ENCODE data around the gene FNDC11.
"Not testable (repeated sequence)": the region's sequence is repeated elsewhere in the genome, so short reads cannot be mapped to it uniquely, and the experiment has no call there.

Gene FNDC11

DNA sequence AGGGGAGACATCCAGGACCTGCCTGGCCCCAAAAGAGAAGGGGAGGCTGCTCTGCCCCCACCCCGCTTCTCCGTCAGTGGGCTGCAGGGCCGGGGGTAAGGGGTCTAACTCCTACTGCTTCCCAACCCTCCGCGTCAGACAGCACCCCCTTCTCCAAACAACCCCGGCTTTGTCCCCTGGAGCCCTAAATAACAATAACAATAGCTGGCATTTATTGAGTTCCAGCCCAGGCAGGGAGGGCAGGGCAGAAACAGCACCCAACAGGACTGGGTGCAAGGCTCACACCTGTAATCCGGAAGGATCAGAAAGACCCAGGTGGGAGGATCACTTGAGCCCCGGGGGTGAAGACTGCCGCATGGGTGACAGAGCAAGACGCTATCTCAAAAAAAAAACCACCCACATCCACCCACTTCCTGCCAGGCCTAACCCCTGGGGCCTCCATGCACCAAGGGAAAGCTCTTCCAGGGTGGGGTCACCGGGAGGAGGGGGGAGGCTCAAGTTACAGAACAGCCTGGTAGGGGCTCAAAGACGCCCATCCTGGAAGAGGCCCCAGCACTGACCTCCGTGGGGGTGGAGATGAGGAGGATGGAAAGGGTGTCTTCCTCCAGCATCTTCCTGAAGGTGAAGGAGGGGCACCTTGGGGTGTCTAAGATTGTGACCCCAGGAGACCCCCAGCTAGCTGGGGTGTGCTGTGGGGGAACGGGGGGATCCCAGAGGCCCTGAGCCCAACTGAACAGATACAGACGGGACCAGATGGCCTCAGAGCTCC is 1.3 kb upstream of the FNDC11 start:
- in situ Hi-C loops (cut with HindIII; ENCODE audit: low sequenced_read_pairs): no loop called here

DNA sequence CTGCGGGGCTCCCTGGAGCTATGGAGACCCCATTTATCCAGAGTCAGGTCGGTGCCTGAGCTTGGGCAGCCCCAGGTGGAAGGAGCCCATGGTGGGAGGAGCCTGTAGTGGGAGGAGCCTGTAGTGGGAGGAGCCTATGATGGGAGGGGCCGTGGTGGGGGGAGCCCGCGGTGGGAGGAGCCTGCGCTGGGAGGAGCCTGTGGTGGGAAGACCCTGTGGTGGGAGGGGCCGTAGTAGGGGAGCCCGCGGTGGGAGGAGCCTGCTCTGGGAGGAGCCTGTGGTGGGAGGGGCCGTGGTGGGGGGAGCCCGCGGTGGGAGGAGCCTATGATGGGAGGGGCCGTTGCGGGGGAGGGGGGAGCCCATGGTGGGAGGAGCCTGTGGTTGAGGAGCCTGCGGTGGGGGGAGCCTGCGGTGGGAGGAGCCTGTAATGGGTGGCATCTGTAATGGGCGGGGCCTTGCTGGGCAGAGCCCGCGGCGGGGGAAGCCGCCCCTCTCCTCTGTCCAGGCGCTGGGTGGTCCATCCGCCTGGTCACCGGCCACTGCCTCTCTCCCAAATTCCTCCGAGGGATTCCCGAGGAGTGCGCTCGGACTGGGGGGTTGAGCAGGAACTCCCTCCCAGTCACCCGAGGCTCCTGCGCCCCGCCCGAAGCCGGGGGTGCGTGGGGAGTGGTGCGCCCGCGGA is 567 bp upstream of the FNDC11 start:
- in situ Hi-C loops (cut with HindIII; ENCODE audit: low sequenced_read_pairs): no loop called here

DNA sequence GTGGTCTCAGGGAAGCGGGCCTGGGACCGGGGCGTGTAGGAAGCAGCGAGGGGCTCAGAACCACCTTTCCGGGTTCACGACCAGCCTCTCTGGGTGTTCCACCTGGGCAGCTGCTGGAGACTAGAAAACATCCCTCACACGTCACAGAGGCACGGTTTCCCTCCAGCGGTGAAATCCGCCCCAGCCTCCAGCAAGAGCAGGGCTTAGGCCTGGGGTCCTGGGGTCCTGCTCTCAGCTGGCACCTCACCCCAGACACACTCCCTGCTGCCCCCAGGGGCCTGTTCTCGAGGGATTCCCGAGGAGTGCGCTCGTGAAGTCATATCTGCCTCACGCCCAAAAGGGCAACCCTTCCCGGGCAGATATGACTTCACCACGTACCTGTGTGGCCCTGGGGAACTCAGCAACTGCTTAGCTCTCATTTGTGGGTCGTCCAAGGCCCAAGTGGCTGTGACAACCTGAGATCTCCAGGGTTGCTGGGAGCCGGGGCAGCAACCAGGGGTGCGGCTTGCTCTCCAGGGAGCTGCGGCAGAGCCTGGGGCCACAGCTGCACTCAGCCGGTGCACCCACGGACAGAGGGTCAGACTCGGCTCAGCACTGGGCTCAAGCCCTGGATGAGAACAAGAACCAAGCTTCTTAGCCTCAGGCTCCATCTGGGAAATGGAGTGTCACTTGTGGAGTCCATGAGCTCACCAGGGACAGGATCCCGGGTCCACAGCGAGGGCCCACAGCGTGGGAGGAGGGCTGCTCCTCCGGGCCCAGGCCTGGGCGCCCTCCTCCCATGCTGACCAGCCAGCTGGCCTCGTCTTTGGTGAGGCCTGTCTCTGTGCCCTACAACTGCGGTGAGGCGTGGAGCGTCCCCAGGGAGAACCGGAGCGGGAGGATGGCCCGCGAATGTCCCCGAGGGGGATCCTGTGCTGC is 661 bp downstream of the FNDC11 start:
- in situ Hi-C loops (cut with HindIII; ENCODE audit: low sequenced_read_pairs): no loop called here

DNA sequence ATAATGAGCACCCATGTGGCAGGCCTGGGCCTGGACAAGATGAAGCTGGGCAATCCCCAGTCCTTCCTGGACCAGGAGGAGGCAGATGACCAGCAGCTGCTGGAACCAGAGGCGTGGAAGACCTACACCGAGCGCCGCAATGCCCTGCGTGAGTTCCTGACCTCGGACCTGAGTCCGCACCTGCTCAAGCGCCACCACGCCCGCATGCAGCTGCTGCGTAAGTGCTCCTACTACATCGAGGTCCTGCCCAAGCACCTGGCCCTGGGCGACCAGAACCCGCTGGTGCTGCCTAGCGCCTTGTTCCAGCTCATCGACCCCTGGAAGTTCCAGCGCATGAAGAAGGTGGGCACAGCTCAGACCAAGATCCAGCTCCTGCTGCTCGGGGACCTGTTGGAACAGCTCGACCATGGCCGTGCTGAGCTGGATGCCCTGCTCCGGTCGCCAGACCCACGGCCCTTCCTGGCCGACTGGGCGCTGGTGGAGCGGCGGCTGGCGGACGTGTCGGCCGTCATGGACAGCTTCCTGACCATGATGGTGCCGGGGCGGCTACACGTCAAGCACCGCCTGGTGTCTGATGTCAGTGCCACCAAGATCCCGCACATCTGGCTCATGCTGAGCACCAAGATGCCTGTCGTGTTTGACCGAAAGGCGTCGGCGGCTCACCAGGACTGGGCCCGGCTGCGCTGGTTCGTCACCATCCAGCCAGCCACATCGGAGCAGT is 1.9 kb downstream of the FNDC11 start:
- in situ Hi-C loops (cut with HindIII; ENCODE audit: low sequenced_read_pairs): no loop called here

DNA sequence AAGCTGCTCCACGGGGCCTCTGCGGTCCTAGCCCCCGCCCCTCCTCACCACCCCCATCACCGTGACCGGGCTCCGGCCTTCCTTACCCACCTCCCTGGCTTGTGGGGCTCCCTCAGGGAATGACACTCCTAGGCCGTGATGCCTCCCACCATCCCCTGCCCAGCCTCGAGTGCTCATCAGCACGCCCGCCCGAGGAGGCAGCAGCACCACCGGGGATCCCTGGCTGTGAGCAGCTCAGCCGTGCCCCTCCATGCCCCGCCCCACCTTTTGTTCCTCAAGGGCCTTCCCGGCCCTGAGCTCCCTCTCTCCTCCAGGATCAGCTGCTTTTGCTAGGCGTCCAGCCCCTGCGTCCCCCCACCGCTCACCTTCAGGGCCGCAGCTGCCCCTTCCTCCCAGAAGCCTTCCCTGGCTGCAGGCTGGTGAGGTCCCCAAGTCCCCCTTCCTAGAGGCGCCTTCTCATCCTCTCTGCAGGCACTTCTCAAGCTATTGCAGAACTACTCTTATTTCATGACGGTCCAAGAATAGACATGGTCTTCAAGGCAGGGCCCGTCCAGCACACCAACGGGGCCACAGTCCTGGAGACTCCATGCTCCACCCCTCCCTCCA is 3.0 kb downstream of the FNDC11 start:
- in situ Hi-C loops (cut with HindIII; ENCODE audit: low sequenced_read_pairs): no loop called here

DNA sequence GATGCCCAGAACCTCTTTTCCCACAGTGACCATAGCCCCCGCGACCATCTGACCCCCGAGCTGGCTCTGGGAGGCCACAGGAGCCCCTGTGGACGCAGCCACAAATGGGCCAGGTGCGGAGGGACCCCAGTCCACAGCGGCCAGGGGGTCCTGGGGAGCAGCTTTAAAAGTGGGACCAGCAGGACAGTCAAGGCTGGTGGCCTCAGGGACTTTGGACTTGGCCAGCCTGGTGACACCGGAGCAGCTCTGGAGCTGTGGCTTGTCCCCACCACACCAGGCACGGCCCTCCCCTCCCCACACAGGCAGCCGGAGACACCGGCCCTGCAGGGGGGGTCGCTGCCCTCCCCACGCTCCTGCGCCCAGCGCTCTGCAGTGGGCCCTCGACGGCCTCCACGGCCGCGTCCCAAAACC is 3.5 kb downstream of the FNDC11 start:
- in situ Hi-C loops (cut with HindIII; ENCODE audit: low sequenced_read_pairs): no loop called here

DNA sequence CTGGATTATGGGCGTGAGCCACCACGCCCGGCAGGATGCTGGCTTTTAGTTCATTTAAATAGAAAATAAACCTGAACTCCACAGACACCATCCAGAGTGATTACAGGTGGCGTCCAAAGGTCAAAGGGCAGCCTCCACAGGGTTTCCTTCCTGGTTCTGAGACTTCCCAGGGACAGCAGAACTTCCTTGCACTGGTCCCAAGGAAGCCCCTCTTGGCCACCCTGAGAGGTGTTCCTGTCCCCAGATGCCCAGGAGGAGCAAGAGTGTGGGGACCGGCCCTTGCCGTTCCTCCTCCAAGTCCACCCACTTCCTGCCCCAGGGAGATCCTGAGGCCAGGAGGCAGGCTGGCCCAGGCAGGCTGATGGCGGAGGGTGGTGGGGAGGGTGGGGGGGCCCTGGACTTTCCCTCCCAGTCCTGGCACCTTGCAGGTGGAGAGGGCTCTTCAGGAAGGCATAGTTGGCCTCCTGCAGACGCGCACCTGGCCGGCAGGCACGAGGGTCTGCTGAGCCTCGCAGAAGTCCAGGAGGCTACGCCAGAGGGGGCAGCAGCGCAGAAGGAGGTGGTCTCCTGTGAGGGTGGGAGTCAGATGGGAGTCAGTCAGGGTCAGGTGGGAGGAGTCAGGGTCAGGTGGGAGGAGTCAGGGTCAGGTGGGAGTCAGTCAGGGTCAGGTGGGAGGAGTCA is 5.0 kb downstream of the FNDC11 start:
- in situ Hi-C loops (cut with HindIII; ENCODE audit: low sequenced_read_pairs): no loop called here

DNA sequence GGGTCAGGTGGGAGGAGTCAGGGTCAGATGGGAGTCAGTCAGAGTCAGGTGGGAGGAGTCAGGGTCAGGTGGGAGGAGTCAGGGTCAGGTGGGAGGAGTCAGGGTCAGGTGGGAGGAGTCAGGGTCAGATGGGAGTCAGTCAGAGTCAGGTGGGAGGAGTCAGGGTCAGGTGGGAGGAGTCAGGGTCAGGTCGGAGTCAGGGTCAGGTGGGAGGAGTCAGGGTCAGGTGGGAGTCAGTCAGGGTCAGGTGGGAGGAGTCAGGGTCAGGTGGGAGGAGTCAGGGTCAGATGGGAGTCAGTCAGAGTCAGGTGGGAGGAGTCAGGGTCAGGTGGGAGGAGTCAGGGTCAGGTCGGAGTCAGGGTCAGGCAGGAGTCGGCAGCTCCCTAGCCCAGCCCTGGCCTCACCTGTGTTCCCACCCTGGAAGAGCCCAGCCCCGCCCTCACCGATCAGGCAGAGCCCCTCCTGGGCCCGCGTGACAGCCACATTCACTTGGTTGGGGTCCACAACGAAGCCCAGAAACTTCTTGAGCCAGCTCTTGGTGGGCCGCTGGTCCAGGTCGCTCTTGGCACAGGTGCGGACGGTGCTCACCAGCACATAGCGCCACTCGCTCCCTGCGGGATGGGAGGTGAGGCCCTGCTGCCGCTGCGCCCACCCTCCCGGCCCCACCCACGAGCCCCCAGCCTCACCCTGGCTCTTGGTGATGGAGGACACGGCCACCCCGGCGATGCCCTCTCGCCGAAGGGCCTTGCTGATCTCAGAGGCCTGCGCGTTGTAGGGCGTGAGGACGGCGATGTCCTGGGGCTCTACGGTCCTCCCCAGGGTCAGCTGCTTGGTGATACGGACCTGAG is 5.8 kb downstream of the FNDC11 start:
- in situ Hi-C loops (cut with HindIII; ENCODE audit: low sequenced_read_pairs): not testable (repeated sequence)

DNA sequence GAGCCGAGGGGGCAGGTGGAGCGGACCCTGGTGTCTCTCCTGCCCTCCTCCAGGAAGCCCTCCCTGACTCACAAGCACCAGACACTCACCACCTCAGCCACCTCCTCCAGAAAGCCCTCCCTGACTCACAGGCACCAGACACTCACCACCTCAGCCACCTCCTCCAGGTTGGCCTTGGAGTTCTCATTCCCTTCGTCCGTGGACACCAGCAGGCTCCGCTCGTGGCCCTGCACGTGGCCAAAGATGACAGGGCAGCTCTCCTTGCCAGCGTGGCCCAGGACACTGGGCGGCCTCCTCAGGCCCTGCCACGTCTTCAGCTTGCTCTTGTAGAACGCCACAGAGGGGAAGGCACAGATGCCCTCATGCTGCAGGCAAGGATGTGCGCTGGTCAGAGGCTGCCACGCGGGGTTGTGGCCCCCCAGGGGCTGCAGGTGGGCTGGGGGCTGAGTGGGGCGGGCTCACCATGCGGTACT is 6.4 kb downstream of the FNDC11 start:
- in situ Hi-C loops (cut with HindIII; ENCODE audit: low sequenced_read_pairs): no loop called here

DNA sequence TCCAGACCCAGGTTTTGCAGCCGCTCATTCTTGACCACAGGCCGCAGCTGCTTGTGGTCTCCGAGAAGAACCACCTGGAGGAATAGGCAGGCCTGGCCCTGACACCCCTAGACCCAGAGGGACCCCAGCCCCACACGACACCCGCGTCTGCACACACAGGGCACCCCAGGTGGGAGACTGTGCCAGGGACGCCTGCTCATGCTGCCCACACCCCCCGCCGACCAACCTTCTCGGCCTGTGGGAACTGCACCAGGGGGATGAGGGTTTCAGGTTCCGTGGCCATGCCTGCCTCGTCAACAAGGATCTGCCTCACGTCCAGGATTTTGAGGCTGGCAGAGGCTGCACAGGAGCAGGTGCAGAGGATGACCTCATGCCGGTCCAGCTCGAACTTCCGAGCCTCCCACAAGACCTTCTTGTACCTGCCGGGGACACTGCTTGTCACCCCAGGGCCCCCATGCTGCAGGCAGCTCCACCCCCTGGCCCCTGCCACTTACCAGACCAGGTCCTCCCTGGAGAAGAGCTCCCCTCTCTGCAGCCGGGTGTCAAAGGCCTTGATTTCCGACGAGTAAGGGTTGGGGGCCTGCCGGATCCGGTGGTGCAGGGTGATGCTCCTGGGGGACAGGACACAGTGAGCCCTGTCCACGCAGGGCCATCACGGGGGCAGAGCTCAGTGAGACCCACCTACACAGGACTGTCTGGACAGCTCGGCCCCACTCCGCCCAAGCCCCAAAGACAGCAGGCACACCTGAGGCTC is 7.1 kb downstream of the FNDC11 start:
- in situ Hi-C loops (cut with HindIII; ENCODE audit: low sequenced_read_pairs): no loop called here

DNA sequence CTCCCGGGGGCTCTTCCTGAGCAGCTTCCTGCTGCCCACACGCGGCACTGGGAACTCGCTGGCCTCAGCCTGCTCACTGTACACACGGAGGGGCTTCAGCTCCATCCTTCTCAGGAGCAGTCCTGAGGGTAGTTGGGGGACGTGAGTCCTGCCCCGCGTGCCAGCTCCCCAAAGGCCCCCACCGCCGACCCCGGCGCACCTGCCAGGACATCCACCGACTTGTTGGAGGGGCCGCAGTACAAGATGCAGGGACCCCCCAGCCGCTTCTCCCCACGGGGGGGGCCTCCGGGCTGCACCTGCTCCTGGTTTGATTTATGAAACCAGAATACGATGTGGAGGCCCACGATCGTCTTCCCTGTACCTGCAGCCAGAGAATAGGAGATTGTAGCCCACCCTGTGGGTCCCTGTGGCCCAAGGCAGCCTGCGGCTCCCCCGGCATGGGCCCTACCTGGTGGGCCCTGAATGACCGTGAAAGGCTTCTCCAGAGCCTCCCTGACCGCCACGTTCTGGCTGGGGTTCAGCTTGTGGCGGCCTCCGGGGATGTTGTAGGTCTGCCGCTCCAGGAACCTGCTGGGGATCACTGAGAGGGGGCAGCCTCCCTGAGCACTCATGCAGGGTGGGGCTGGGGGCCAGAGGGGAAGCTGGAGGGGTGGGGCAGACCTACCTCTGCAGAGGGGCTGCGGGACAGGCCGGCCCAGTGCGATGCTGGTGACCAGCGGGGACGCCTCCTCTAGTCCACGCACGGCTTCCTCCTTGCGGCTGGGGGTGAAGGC is 7.9 kb downstream of the FNDC11 start:
- in situ Hi-C loops (cut with HindIII; ENCODE audit: low sequenced_read_pairs): no loop called here

DNA sequence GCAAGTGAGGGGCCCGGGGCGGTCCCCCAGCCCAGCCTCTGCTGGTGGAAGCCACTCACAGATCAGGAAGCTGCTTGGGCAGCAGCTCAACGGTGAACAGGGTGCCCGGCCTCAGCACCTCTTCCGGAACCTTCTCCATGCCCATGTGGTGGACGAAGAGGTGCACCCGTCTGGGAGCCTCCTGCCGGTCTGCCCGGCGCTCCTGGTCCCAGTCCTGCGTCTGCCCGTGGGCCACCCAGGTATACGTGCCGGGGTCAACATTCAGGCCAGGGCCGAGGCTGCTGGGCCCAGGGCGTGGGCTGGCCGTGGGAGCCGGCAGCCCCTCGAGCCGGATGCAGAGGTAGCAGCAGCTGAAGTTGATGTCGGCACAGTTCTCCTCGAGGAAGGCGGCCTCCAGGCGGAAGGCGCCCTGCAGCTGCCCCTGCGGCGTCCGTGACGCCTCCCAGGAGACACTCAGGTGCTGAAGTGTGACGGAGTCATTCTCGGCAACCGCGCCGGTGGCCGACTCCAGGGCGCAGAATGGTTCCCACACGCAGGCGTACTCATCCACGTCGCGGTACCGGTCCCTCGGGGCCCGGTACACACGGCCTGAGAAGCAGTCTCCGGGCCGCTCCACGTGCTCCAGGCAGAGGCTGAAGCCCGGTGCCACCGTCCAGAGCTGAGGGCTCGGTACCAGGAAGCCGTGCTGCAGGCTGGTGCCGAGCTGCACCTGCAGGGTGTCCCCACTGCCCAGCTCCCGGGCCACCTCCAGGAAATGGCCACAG is 8.7 kb downstream of the FNDC11 start:
- in situ Hi-C loops (cut with HindIII; ENCODE audit: low sequenced_read_pairs): no loop called here

DNA sequence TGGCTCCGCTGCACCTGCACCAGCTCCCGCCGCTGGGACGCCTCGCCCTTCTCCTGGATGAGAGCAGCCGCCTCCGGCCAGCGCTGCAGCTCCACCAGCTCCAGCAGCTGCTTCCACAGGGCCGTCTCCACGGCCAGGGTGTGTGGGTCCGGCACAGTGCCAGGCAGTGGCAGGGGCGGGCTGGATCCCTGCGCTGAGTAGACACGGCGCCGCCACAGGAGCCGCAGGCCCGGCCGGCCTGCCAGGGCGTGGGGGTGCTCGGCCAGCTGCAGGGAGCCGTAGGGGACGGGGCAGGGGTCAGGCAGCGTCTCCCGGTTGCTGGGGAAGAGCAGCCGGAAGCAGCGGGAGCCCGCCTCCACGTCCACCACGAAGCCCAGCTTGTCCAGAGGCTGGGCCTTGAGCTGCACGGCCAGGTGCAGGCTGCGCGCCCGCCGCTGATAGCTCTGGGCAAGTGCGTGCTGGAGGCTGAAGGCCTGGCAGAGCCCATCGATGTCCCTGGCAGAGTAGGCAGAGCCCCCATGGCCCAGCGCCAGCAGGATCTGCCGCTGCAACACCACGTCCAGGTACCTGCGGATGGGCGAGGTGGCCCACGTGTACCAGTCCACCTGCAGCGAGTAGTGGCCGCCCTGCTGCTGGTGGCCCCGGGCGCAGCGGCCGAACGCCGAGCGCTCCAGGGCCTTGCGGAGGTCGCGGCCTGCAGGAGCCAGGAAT is 9.4 kb downstream of the FNDC11 start:
- in situ Hi-C loops (cut with HindIII; ENCODE audit: low sequenced_read_pairs): no loop called here

DNA sequence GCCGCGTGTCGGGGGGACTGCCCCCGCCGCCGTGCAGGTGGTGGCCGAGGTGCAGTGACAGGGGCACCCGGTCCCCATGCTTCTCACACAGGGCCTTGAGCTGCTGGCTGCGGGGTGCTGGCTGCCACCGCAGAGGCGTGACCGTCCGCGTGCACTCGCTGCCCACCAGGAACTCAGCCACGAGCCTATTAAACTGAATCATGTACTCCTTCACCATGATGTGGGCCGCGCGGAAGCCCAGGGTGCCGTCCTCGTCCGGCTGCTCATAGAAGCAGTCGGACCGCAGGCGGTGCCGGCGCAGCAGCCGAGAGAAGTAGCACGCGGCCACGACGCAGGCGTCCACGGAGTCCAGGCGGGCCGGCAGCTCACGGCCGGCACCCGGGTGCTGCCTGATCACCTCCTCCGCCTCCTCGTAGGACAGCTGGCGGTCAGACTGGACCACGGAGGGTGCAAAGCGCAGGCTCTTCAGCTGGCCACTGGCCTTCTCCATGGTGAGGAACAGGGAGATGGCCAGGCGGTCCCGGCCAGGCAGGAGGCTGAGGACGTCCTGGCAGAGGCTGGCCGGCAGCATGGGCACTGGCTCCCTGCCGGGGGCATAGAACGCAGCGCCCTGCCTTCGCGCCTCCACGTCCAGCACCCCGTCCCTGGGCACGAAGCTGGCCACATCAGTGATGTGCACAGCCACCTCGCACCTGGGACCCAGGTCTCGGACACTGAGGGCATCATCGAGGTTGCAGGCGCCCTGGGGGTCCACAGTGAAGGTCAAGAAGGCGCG is 10.3 kb downstream of the FNDC11 start:
- in situ Hi-C loops (cut with HindIII; ENCODE audit: low sequenced_read_pairs): no loop called here

DNA sequence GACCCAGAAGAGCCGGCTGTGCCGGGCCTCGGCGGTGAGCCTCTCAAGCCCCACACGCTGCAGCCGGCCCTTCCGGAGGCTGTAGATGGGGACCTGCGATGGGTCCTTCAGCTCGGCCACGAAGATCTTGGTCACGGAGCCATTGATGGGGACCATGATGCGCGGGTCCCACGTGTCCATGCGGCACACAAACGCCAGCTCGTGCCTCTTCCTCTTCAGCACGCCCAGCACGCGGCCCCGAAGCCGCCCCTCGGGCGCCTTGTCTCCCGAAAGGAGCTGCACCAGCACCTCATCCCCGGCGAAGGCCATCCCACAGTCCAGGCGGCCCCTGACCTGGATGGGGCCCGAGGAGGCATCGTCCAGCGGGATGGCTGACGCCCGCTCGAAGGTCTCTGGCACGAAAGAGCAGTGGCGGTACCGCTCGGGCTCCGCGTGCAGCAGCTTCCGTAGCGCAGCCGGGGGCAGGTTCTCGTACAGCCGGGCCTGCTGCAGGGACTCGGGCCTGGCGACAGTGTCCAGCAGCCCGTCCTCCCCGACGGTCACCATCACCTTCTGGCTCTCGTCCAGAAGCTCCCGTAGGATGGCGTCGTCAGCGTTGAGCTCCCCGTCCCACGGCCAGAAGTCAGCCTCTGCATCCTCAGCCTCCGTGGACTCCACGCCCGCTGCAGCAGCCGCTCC is 11.2 kb downstream of the FNDC11 start:
- in situ Hi-C loops (cut with HindIII; ENCODE audit: low sequenced_read_pairs): no loop called here
